Measurements from ENCODE around the gene CD6.

- TF ChIP-seq POLR2A (IDR thresholded peaks at IDR 0.05) = no peak
- no peak for TF ChIP-seq CTCF (IDR thresholded peaks at IDR 0.05)
These were observed 45.0 kb upstream of the CD6 start for GRCh38 chr11:60926500-60926899.

All from breast epithelium (tissue), 3 donors.